Vagina (tissue), 2 donors: Measurements from ENCODE around the gene FBXO8.

Experiments used
- POLR2A ChIP-seq, 2 donors: fragments of 450-650 bp; IDR thresholded peaks; one replicate each; pipeline ENCODE4 v1.6.1; 2017; ENCODE audit warnings: antibody characterized with exemption in 2 of 2, mild to moderate bottlenecking in 2 of 2, moderate library complexity in 2 of 2
- POLR2AphosphoS5 ChIP-seq, 2 donors: sonication (generic); formaldehyde crosslinking; IDR thresholded peaks; one replicate each; pipeline ENCODE4 v1.9.0; 2017; ENCODE audit warnings: antibody characterized with exemption in 2 of 2, mild to moderate bottlenecking in 2 of 2, low read depth in 1 of 2; ENCODE audit not compliant: insufficient read depth in 1 of 2
- TF ChIP-seq, protein P1 (sequence below), 3 experiments: fragments of 450-650 bp in 2 of 3; fragments of 200-600 bp in 1 of 3; sonication (generic) in 1 of 3; IDR thresholded peaks; one replicate each; pipeline ENCODE4 v1.5.1; 2017 to 2019; ENCODE audit warnings: antibody characterized with exemption in 3 of 3, mild to moderate bottlenecking in 2 of 3, moderate library complexity in 2 of 3

GRCh38 chr4:174278467-174278866, 5.0 kb downstream of the FBXO8 start:
- TF ChIP-seq, protein P1, sequence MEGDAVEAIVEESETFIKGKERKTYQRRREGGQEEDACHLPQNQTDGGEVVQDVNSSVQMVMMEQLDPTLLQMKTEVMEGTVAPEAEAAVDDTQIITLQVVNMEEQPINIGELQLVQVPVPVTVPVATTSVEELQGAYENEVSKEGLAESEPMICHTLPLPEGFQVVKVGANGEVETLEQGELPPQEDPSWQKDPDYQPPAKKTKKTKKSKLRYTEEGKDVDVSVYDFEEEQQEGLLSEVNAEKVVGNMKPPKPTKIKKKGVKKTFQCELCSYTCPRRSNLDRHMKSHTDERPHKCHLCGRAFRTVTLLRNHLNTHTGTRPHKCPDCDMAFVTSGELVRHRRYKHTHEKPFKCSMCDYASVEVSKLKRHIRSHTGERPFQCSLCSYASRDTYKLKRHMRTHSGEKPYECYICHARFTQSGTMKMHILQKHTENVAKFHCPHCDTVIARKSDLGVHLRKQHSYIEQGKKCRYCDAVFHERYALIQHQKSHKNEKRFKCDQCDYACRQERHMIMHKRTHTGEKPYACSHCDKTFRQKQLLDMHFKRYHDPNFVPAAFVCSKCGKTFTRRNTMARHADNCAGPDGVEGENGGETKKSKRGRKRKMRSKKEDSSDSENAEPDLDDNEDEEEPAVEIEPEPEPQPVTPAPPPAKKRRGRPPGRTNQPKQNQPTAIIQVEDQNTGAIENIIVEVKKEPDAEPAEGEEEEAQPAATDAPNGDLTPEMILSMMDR (IDR thresholded peaks at IDR 0.05) = no peak
- TF ChIP-seq POLR2AphosphoS5 (IDR thresholded peaks at IDR 0.05; ENCODE audit: insufficient read depth in 1 of 2, low read depth in 1 of 2) (no peak), POLR2A (IDR thresholded peaks at IDR 0.05) (no peak)
